HG02588 (cell line): ENCODE results near the gene PARL.

ENCODE experiments used
- ATAC-seq: cut with Tn5 transposase; IDR thresholded peaks from one replicate; pipeline ENCODE4 v1.9.1; 2021; ENCODE audit warnings: mild to moderate bottlenecking, moderate library complexity; ENCODE audit not compliant: unreplicated experiment

Gene PARL

GRCh38 chr3:183884427-183885296, at the start of gene PARL:
Gene PARL, minus strand, starts transcription at chr3:183884880. Its CDS starts 34 bp downstream, at chr3:183884846.
- ATAC-seq, result peak; percentile 99

- no peak for ATAC-seq
These were observed 48.5 kb upstream of the PARL start for GRCh38 chr3:183933160-183933559.

- ATAC-seq, result no peak
These were observed 47.2 kb upstream of the PARL start for GRCh38 chr3:183931881-183932280.

GRCh38 chr3:183930086-183930485, 45.4 kb upstream of the PARL start:
- ATAC-seq, result no peak

GRCh38 chr3:183927059-183927458, 42.4 kb upstream of the PARL start:
- no peak for ATAC-seq

- no peak for ATAC-seq
These were observed 40.3 kb upstream of the PARL start for GRCh38 chr3:183924956-183925355.

- ATAC-seq, result no peak
These were observed 39.9 kb upstream of the PARL start for GRCh38 chr3:183924543-183924942.

- no peak for ATAC-seq
These were observed 37.7 kb upstream of the PARL start for GRCh38 chr3:183922421-183922820.

- no peak for ATAC-seq
These were observed 36.4 kb upstream of the PARL start for GRCh38 chr3:183921096-183921495.

GRCh38 chr3:183920416-183920815, 35.7 kb upstream of the PARL start:
- ATAC-seq, result no peak

GRCh38 chr3:183918178-183918577, 33.5 kb upstream of the PARL start:
- no peak for ATAC-seq

GRCh38 chr3:183917776-183918175, 33.1 kb upstream of the PARL start:
- ATAC-seq, result no peak

GRCh38 chr3:183914856-183915255, 30.2 kb upstream of the PARL start:
- ATAC-seq, result no peak

- ATAC-seq, result no peak
These were observed 28.9 kb upstream of the PARL start for GRCh38 chr3:183913580-183913920.

- ATAC-seq, result no peak
These were observed 28.4 kb upstream of the PARL start for GRCh38 chr3:183912895-183913579.

GRCh38 chr3:183911763-183912506, 27.3 kb upstream of the PARL start:
- no peak for ATAC-seq

GRCh38 chr3:183911087-183911486, 26.4 kb upstream of the PARL start:
- no peak for ATAC-seq

GRCh38 chr3:183909030-183909600, 24.4 kb upstream of the PARL start:
- ATAC-seq, result no peak

GRCh38 chr3:183907911-183908331, 23.2 kb upstream of the PARL start:
- ATAC-seq, result no peak

GRCh38 chr3:183907176-183907575, 22.5 kb upstream of the PARL start:
- ATAC-seq, result no peak

- no peak for ATAC-seq
These were observed 21.7 kb upstream of the PARL start for GRCh38 chr3:183906234-183906921.
